Stimulated activated naive CD4-positive, alpha-beta T cell treated with Interleukin-2 at 50 U/mL for 16 hours (primary cell): Measurements from ENCODE around the gene TPH2.

Experiments used
- DNase-seq: peaks from one replicate; lab custom pipeline; 2025; lab: John Stamatoyannopoulos, UW

TPH2 gene

DNA sequence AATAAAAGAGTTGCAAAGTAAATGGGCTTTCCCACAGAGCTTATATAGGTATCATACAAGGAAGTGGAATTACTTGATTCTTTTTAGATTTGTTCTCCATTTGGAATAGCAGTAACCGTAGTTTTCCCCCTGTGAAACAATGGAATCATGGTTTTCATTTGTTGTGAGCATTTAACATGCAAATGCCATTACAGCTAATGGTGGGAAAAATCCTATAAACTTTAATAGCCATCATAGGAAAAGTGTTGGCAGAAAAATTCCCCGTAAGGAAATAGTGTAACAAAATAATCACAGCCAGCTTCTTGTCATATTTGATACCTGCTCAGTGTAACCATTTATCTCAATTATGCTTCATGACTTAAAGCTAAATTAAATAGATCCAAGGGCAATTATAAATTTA lies 95.3 kb downstream of the TPH2 start:
- no peak for DNase-seq

DNA sequence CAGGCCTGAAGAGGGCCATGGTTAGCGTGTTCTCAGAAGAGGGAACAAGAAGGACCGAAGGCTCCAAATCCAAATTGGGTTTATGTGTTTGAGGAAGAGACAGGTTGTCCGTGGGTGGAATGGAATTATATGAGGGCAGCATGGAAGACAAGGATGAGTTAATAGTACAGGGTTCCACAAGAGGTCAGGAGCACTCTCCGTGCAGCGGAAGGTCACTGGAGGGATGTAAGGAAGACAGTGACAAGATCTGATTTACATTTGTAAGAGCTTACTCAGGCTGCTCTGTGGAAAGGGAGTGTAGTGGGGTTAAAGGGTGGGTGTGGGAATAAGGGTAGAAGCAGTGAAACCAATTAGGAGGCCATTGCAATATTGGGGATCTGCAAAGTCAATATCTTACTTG lies 97.0 kb downstream of the TPH2 start:
- no peak for DNase-seq

DNA sequence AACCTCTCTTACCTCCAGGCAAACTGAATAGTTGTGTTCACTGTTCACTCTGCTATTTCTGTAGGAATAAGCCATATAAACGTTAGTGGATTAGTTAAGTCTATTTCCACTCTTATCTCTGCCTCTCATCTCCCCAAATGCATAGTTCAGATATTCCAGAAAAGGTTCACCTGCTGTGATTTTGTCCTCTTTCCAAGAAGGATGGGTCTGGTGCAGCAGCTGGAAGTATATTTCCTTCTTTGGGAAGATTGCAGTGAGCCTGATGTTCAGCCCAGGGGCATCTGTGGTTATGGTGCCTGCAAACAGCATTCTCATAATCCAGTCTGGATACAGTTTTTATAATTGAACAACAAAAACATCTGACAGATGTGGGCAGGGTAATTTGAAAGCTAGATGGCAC lies 97.7 kb downstream of the TPH2 start:
- no peak for DNase-seq

DNA sequence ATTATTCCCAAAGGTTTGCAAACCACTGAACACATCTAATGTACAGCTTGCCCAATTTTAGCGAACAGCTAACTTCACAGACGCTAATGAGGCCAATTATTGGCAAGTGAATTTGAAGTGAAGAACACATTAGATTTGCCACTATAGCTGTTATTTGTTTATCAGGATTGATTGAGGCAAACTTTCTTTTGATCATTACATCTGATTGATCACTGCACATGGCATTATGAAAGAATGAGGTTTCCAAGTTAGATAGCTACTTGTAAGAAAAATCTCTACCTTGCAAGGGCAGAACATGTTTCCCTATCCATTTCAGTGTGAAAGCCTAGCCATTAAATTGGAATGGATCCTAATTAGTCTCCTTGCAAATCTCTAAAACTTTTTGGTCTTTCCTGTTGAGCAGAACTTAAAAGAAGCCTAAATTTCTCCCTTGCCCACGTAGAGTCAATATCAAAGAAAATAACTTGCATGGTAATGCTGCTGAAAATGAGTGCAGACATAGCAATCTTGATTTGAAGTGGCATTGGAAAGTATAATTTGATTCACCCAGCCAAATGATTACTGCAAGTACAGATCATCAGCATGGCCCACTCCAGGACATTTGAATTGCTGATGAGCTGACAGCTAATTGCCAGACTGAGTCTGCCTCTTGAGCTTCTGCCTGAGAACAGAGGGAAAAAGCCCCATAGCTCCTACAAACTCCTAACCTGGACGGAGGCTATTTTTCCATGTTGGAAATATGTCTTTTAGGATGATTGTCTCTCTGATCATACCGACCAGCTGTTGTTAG lies 98.6 kb downstream of the TPH2 start:
- DNase-seq = no peak

DNA sequence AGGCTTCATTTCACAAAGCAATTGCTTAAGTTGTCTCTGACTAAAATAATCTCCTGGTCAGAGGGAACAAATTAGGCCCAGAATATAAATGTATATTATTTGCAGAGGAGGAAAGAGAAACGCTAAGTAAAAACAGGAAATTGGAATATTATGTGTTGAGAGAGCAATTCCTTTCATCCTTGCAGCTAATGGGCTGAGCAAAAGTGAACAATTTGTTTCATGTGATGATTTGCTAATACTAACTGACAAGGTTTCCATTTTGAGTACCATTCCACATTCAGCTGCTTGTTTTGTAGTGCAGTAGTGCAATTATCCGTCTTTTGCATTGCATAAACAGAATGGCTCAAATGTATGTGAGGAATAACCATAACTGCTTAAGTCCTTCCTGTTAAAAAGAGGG lies 103.2 kb downstream of the TPH2 start:
- DNase-seq = no peak

DNA sequence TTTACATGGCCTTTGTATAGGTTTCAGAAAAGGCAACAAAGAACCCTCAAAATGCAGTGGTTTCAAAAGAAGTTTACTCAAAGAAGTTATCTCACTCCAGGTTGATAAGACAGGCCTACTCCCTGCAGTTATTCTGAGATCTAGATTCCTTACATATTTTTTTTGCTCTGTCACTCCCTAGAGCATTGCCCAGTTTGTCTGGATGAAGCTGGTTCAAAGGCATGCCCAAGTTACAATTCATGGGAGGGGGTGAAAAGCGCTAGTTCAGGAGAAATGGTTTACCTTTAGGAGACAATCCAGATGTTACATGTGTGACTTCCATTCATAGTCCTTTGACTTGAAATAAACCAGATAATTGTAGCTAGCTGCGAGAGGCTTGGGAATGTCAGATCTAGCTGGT lies 115.0 kb downstream of the TPH2 start:
- DNase-seq = no peak

DNA sequence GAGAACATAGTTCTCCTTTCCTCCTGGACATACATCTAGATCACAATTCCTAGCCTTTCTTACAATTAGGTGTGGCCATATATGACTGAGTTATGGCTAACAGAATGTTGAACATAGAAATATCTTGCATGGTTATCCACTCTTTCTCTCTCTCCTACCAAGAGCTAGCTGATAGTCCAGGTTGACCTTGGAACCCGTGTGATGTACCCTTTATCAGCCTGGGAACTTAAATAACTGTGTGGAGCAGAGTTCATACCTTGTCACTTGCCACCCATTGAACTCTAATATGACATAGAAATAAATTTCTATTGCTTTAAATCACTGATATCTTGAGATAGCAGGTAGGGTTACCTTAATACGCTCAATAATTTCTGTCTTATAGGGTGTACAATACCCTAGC lies 115.9 kb downstream of the TPH2 start:
- DNase-seq = no peak

DNA sequence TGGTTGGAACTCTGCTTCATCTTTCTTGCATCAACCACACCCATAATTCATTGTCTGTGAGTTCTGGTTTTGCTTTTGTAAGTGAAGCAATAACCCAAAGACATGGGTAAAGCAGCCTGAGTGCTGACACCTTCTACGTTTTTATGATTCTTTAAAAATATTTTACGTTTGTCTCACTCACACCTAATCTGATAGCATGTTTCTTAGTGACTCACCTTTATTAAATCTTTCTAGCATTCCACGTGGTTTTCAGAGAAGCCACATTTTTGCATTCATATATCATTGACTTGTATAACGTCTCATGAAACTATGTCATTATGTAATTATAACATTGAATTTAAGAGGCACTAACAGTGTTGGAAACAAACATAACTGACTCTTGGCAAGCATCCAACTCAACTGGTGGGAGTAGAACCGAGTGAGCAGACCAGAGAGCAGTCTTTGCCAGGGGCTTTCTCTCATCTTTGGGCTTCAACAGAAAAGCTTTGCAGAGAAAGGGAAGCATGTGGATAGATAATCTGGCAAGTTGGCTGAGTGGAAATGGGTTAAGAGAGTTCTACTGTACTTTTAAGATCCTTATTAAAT lies 118.8 kb downstream of the TPH2 start:
- no peak for DNase-seq

DNA sequence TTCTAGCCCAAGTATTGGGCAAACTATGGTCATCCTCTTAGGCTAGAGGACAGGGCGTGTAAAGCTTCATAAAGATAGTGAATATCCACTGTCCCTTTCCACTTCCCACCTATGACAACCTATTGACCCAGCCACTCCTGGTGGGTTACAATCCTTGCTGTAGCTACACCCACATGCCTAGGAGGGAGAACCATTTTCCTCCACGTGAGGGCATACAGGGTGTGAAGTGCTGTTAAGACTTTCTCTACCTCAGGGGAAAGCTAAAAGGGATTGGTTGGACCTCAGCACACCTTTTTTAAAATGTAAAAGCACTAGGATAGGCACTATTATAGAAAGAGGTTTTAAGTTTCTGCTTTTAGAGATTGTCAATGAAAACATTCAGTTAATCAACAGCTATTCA lies 124.4 kb downstream of the TPH2 start:
- DNase-seq = no peak

DNA sequence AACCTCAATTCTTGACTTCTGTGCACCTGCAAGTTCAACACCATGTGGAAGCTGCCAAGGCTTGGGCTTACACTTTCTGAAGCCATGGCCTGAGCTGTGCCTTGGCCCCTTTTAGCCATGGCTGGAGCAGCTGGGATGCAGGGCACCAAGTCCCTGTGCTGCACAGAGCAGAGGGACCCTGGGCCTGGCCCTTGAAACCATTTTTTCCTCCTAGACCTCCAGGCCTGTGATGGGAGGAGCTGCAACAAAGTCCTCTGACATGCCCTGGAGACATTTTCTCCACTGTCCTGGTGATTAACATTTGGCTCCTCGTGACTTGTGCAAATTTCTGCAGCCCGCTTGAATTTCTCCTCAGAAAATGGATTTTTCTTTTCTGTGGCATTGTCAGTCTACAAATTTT lies 132.4 kb downstream of the TPH2 start:
- DNase-seq = no peak

DNA sequence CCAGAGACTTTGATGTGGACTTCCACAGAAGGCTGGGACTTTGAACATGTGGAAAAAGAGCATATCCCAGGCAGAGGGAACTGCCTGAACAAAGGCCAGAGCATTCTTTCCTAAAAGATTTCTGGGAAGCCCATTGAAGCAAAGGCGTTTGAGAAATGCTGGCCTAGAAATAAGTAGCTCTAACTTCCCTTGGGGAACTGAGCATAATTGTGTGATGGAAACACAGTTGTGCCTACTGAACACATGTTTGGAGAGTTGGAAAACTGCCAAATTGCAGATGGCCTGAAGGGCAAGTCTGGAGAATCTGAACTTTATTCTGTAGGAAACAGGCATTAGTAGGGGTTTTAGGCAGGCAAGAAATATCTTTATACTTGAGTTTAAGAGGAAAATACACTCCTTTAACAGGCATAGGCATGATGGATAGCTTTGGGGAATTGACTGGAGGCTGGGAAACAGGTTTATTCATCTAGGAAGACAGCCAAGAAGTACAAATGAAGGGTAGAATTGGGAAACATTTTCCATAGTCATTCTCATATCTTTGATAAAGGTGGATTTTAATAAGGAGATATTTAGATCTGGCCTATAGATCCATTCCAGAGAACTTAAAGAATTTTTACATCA lies 134.1 kb downstream of the TPH2 start:
- no peak for DNase-seq

DNA sequence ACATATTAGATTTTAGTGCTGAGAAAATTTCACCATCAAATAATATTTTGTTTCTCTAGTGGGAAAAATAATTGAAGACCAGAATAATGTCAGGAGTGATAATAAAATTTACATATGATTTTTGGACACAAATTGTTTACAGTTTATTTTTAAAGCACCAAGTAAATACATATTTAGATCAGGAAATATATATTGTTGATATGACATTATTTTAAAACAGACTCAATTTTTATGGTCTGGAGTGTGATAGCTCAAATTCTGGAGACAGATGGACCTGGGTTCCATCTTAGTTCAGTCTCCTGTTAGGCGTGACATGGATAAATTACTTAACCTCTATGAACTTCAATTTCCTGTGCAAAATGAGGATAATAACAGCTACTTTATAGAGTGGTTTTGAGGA lies 135.4 kb downstream of the TPH2 start:
- no peak for DNase-seq

DNA sequence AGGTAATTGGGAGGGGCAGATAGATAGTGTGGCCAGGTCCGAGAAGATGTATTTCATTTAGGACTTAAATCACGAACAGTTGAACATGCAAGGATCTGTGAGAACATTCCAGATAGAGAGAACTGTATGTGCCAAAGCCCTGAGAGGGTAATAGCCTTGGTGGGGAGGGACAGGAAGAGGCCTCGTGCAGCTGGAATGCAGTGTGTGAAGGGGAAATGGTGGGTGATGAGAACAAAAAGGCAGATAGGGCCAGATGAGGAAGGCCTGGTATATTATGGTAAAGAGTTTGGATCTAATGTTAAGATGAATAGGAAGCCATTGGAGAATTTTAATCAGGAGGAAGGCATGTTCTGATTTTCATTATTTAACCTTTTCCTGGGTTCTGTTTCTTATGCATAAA lies 136.3 kb downstream of the TPH2 start:
- no peak for DNase-seq

DNA sequence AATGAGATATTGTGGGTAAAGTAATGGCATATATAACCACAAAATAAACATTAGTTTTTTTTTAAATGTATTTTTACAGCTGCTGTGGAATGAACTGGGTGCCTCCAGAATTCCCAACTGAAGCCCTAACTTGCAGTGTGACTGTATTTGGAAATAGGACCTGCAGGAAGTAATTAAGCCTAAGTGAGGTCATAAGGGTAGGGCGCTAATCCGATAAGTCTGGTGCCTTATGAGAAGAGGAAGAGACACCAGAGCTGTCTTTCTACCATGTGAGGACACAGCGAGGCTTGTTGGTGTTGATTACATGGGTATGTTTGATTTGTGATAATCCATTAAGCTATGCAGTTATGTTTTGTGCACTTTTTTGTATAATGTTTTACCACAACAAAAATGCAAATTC lies 136.8 kb downstream of the TPH2 start:
- DNase-seq = no peak

DNA sequence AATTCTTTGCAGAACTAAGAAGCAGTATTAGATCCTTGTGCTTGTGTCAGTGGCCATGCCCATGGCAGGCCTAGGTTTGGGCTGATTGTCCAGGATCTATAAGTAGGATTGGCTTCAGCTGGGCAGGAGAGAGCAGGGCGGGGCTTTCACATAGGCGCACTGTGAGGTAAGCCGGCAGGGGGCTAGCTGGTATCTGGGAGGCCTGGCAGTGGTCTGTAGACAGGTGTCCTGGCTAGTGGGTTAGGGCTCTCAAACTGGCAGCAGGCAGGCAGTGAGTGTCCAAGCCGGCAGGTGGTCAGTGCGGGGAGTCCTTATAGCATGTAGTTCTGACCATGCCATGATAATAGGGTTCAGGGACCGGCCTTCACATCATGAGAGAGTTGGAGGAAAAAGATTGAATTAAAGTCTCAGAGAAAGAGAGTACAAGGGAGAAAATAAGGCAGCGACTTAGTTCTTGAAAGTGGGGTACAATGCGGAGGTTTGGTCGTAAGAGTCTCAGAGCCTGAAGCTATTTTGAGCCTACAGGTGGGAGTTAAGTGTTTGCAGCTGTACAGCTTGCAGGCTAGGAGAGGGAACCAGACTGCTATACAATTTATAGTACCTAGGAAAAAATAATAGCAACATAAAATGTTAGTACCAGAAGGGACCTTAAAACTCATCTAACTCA lies 137.4 kb downstream of the TPH2 start:
- no peak for DNase-seq

DNA sequence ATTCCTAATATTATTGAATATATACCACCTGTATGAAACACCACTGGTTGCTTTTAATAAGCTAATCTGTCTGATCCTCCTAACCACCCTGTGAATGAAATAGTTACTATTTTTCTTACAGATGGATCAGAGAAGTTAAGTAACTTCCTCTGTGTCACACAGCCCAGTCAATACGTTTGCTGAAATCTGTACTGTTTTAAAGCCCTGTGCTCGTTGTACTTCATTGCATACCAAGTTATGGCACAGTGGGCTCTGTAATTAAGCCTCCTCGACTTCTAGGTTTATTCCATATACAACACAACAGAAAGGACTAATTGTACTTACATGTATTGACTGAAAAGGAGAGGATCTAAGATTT lies 137.9 kb downstream of the TPH2 start:
- DNase-seq = no peak

DNA sequence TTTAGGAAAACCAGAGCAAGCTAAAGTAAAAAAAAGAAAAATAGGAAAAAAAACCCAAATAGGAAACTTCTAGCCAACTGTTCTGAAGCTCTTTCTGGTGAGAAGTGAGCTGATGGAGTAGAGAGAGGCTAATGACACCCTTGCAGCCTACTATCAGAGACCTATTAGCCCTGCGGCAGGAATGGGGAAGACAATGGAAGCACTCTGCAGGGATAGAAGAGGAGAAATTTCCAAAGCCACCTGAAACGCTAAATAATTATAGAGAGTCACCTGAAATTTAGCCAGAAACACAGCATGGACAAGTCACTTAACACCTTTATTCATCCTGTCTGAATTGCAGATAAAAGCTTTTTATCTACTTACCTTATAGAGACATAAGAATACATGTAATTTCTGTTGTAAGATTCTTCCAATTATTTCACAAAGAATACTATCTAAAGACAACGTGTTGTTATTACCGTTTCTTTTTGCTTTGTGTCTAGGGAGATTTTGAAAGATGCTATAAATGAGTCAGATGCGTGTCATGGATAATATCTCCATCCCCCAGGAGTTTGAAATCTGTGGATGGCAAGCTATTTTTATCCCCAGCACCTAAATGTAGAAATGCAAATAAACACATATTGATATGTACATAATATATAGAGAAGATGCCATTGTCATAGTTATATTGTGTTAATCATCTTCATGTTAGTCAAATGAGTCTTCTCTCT lies 138.6 kb downstream of the TPH2 start:
- no peak for DNase-seq

DNA sequence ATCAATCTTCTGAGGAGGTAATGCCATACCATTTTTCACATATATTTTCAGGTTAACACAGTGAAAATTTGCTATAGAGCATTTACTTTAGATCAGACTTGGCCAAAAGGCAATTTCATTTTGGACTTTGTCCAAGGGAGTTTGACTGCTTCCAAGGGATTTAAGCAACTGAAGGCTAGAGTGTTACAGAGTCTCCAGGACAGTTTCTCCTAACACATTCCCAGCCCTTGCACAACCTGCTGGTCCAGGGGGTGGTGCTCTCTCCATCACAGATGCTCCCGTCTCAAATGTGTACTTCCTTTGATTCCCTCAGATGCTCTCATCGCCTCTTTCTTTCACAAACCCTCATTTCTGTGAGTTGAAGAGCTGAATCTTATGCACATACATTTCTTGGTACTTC lies 143.1 kb downstream of the TPH2 start:
- DNase-seq = no peak
